Upper lobe of left lung (tissue), 6 donors: ENCODE results near the gene PCK2. TPM values are rescaled to one million over a fixed set of nuclear protein-coding genes. Genes with fewer than 3 reads are reported as not detected.

Experiments
- ATAC-seq, 2 donors: fragments of 200-7000 bp; cut with Tn5 transposase; one replicate each; pipeline ENCODE4 v1.9.1; 2022; ENCODE audit warnings: mild to moderate bottlenecking in 2 of 2, moderate library complexity in 2 of 2; ENCODE audit not compliant: low FRiP score in 2 of 2
- DNase-seq, 2 donors: peaks; one replicate each; pipeline ENCODE4 v3.0.0-alpha.2; 2019 to 2020
- H3K27ac ChIP-seq, 4 donors: fragments of 200-600 bp; sonication (generic); one replicate each; pipeline ENCODE4 v1.5.1; 2016 to 2019
- H3K27me3 ChIP-seq, 4 donors: fragments of 200-600 bp; sonication (generic); one replicate each; pipeline ENCODE4 v1.5.1; 2017 to 2019
- H3K36me3 ChIP-seq, 4 donors: fragments of 200-600 bp; sonication (generic); one replicate each; pipeline ENCODE4 v1.5.1; 2016 to 2019
- H3K4me1 ChIP-seq, 4 donors: fragments of 200-600 bp; sonication (generic); one replicate each; pipeline ENCODE4 v1.5.1; 2018 to 2019
- H3K4me3 ChIP-seq, 4 donors: fragments of 200-600 bp; sonication (generic); one replicate each; pipeline ENCODE4 v1.5.1; 2017 to 2019; ENCODE audit warnings: mild to moderate bottlenecking in 2 of 4, moderate library complexity in 1 of 4
- H3K9me3 ChIP-seq, 4 donors: fragments of 200-600 bp; sonication (generic); one replicate each; pipeline ENCODE4 v1.5.1; 2018 to 2019
- EP300 ChIP-seq, 4 donors: sonication (generic); formaldehyde crosslinking; IDR thresholded peaks; one replicate each; pipeline ENCODE4 v1.5.1; 2017; ENCODE audit warnings: antibody characterized with exemption in 4 of 4, control low read depth in 2 of 4
- POLR2A ChIP-seq, 4 donors: fragments of 450-650 bp; IDR thresholded peaks; one replicate each; pipeline ENCODE4 v1.5.1; 2016 to 2017; ENCODE audit warnings: antibody characterized with exemption in 4 of 4, mild to moderate bottlenecking in 2 of 4
- POLR2AphosphoS5 ChIP-seq, 2 donors: sonication (generic); formaldehyde crosslinking; IDR thresholded peaks; one replicate each; pipeline ENCODE4 v1.5.1; 2017; ENCODE audit warnings: antibody characterized with exemption in 2 of 2
- WGBS, 2 donors: methylation state at CpG; one replicate each; pipeline ENCODE4 v1.1.5; 2017 to 2018; 5-methylcytosine and 5-hydroxymethylcytosine counted together
- total RNA-seq, 6 donors: library from RNA; depleted of rRNA in 4 of 6; stranded (reverse); fragments of >200 nt in 4 of 6; gene quantifications; one replicate each; pipeline versions ENCODE4 v1.1.0 to v1.2.1, GENCODE V29; 2016 to 2021
- TF ChIP-seq, protein P1 (sequence below), 6 experiments: fragments of 450-650 bp in 4 of 6; fragments of 200-600 bp in 2 of 6; sonication (generic) in 2 of 6; IDR thresholded peaks; one replicate each; pipeline ENCODE4 v1.5.1; 2016 to 2019; ENCODE audit warnings: antibody characterized with exemption in 6 of 6
- donor health status: DM: no; HTN: no; CAD: no; lungs with moderate emphysema.
- donor health status: DM: no; HTN: yes; CAD: no; lungs with severe emphysema.

PCK2 gene
- total RNA-seq, 6 donors from 2014 or later = 27.2 to 70.3 (median 34.9) TPM

GRCh38 chr14:24064856-24065255 lies 29.3 kb upstream of the PCK2 start:
- Histone ChIP-seq H3K9me3 (no peaks in the 10 kb centered on the region), H3K4me1 (no peaks in the 10 kb centered on the region), H3K27ac (no peak overlapping the region), H3K27me3 (no peaks in the 10 kb centered on the region), H3K4me3 (no peak overlapping the region), H3K36me3 (no peaks in the 10 kb centered on the region)
- TF ChIP-seq, protein P1, sequence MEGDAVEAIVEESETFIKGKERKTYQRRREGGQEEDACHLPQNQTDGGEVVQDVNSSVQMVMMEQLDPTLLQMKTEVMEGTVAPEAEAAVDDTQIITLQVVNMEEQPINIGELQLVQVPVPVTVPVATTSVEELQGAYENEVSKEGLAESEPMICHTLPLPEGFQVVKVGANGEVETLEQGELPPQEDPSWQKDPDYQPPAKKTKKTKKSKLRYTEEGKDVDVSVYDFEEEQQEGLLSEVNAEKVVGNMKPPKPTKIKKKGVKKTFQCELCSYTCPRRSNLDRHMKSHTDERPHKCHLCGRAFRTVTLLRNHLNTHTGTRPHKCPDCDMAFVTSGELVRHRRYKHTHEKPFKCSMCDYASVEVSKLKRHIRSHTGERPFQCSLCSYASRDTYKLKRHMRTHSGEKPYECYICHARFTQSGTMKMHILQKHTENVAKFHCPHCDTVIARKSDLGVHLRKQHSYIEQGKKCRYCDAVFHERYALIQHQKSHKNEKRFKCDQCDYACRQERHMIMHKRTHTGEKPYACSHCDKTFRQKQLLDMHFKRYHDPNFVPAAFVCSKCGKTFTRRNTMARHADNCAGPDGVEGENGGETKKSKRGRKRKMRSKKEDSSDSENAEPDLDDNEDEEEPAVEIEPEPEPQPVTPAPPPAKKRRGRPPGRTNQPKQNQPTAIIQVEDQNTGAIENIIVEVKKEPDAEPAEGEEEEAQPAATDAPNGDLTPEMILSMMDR (IDR thresholded peaks at IDR 0.05) = no peak
- TF ChIP-seq POLR2AphosphoS5 (IDR thresholded peaks at IDR 0.05) = no peak
- no peak for TF ChIP-seq EP300 (IDR thresholded peaks at IDR 0.05)
- no peak for TF ChIP-seq POLR2A (IDR thresholded peaks at IDR 0.05)
- DNase-seq (no peak), ATAC-seq (no peak)
- WGBS, 2 donors = 88 to 90% methylated on average over 4 to 15 of the region's 15 CpGs

DNA sequence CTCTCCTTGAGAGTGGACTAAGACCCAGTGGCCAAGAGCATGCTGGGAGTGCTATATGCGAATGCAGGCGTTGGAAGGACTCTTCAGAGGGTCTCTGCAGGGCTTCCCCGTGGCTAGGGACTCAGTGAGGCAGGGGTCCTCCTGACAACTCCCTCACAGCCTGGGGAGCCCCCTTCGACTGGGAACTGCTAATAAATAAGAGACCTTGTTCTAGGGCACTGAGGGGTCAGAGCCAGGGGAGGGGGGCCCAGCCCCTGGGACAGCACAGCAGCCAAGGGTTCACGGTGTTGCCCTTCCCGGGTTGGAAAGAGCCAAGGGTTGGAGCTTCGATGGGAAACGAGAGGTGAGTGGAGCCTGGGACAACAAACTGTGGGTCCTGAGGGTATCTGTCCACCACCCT lies 28.7 kb upstream of the PCK2 start:
- H3K36me3 ChIP-seq = no peaks in the 10 kb centered on the region
- no peaks in the 10 kb centered on the region for H3K27me3 ChIP-seq
- TF ChIP-seq, protein P1 (IDR thresholded peaks at IDR 0.05) = no peak
- 69% methylated on average over 8 of the region's 8 CpGs for WGBS, 2 donors
- no peaks in the 10 kb centered on the region for H3K4me1 ChIP-seq
- no peak overlapping the region for H3K4me3 ChIP-seq
- no peaks in the 10 kb centered on the region for H3K9me3 ChIP-seq
- ATAC-seq (no peak), DNase-seq (no peak)
- no peak overlapping the region for H3K27ac ChIP-seq

DNA sequence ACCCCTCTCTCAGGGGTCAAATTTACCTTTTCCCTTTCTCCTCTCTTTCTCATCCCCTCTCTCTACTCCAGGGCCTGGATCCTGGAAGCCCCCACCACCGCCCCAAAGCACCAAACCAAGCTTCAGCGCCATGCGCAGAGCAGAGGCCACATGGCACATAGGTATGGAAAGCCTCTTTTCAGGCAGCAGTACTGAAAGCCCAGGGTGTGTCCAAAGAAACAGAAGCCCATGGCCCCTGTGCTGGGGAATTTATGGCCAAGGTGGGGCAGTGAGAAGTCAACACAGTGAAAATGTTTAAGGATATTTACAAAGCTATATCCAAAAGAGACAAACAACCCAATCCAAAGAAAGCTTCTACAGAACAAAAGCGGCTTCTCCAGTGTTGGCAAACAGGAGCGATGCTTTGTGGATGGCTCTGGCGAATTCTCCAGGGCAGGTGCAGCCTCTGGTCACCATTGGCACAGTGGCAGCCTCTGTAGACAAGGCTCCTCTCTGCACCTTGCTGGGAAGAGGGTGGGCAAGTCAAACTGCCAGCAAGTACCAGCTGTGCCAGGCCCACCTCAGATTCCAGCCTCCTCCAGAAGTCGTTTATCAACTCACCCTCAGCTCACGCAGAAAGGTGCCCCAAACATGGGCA lies 27.5 kb upstream of the PCK2 start:
- no peak overlapping the region for H3K27ac ChIP-seq
- ATAC-seq (no peak), DNase-seq (no peak)
- H3K9me3 ChIP-seq = no peaks in the 10 kb centered on the region
- 87 to 88% methylated on average over 8 of the region's 8 CpGs for WGBS, 2 donors
- TF ChIP-seq, protein P1 (IDR thresholded peaks at IDR 0.05) = no peak
- TF ChIP-seq POLR2AphosphoS5 (IDR thresholded peaks at IDR 0.05) = no peak
- no peak for TF ChIP-seq POLR2A (IDR thresholded peaks at IDR 0.05)
- TF ChIP-seq EP300 (IDR thresholded peaks at IDR 0.05) = no peak
- H3K36me3 ChIP-seq = no peaks in the 10 kb centered on the region
- H3K27me3 ChIP-seq = no peaks in the 10 kb centered on the region
- no peak overlapping the region for H3K4me3 ChIP-seq
- no peaks in the 10 kb centered on the region for H3K4me1 ChIP-seq

GRCh38 chr14:24067133-24068082 lies 26.7 kb upstream of the PCK2 start:
- TF ChIP-seq POLR2A (IDR thresholded peaks at IDR 0.05) (no peak), POLR2AphosphoS5 (IDR thresholded peaks at IDR 0.05) (no peak), EP300 (IDR thresholded peaks at IDR 0.05) (no peak)
- TF ChIP-seq, protein P1 (IDR thresholded peaks at IDR 0.05) = no peak
- 88 to 94% methylated on average over 12 of the region's 12 CpGs for WGBS, 2 donors
- no peak for ATAC-seq
- Histone ChIP-seq H3K36me3 (no peaks in the 10 kb centered on the region), H3K9me3 (no peaks in the 10 kb centered on the region), H3K4me3 (no peak overlapping the region), H3K4me1 (peaks cover 0 to 1% (median under 1%) of the 10 kb centered on the region in 4 donors), H3K27ac (no peak overlapping the region), H3K27me3 (no peaks in the 10 kb centered on the region)
- DNase-seq = no peak
